ENCODE measurements around the gene KRTAP10-10.
A peak's percentile ranks its signal among the peaks of the same experiment; 100 is the strongest.
"Not testable (repeated sequence)": the region's sequence is repeated elsewhere in the genome, so short reads cannot be mapped to it uniquely, and the experiment has no call there.

KRTAP10-10 gene

DNA sequence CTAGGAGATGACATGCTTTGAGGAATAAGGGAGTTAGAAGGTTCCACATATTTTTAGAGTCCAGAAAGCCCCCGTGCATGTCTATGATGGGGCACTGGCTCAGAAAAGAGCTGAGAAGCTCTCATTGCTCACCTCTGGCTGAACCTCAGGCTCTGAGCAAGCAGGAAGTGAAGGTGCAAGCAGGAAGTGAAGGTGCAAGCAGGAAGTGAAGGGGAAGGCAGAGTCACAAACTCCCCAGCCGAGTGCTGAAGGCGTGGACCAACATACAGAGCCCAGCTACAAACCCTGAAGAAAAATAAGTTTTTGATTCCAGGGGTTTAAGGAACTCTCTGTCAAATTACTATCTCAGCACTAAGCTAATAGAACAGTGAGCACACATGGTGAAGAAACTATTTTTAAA is 18.2 kb upstream of the KRTAP10-10 start:
- H3K4me3 ChIP-seq, result no peak overlapping the region
- H3K27ac ChIP-seq, result peak overlapping the region in 8 of 21 experiments; percentile 2 to 80 (median 48)

DNA sequence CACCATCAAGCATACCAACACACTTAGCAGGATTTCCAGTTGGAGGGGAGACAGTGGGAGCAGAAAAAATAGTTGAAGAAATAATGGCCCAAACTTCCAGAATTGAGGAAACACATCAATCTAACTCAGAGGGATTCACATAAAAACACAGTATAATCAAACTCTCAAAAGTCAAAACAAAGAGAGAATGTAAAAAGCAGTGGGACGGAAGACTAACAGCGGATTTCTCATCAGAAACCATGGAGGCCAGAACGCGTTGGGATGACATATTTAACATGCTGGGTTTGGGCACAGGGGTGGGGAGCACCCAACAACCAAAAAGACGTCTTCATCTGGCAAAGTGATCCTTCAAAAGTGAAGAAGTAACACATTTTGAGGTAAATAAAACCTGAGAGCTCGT is 17.3 kb upstream of the KRTAP10-10 start:
- H3K4me3 ChIP-seq, result no peak overlapping the region

GRCh38 chr21:44623575-44623974 is 13.6 kb upstream of the KRTAP10-10 start:
- no peak overlapping the region for H3K4me3 ChIP-seq
- H3K27ac ChIP-seq, result no peak overlapping the region

More for the DNA sequence above, 17.3 kb upstream of the KRTAP10-10 start:
- H3K27ac ChIP-seq, result no peak overlapping the region

DNA sequence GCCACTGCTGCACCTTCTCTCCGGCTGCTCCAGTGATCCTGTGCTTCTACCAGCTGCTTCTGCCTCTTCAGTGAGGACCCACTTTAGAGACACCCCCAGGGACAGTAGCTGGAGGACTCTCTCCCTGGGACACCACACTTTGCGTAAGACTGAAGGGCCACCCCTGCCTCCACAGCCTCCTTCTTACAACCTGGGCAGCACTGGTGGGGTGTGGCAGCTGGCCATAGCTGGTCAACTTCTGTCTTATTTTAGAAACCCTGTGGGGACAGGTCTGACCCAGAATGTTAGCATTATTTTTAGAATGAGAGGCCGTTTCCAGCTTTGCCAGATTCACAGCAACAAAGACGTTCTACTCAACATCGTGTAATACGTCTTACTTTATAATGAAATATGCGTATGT is 11.4 kb upstream of the KRTAP10-10 start:
- no peak overlapping the region for H3K27ac ChIP-seq
- no peak overlapping the region for H3K4me3 ChIP-seq

GRCh38 chr21:44626262-44626661 is 10.9 kb upstream of the KRTAP10-10 start:
- Histone ChIP-seq H3K4me3 (no peak overlapping the region), H3K27ac (no peak overlapping the region)

- Histone ChIP-seq H3K27ac (no peak within 1 kb of the TSS), H3K4me3 (no peak within 1 kb of the TSS)
Observed at GRCh38 chr21:44626673-44627143, 10.4 kb upstream of the KRTAP10-10 start, which contains the start of gene KRTAP10-9. KRTAP10-9 (plus strand) TSS chr21:44627093; CDS start chr21:44627172, 79 bp downstream.

GRCh38 chr21:44627181-44627822 is 9.9 kb upstream of the KRTAP10-10 start:
- H3K27ac ChIP-seq, result not testable (repeated sequence)

DNA sequence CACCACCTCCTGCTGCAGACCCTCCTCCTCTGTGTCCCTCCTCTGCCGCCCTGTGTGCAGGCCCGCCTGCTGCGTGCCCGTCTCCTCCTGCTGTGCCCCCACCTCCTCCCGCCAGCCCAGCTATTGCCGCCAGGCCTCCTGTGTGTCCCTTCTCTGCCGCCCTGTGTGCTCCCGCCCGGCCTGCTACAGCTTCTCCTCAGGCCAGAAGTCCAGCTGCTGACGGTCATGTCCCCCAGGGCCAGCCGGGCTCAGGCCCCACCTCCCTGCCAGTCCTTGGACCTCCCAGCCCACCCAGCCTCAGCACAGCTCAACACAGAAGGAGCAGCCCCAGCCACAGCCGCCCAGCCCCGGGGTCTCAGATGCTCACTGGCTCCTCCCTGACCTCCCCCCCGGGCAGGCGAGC is 9.3 kb upstream of the KRTAP10-10 start:
- not testable (repeated sequence) for H3K4me3 ChIP-seq, H3K27ac ChIP-seq

More at GRCh38 chr21:44627181-44627822, 9.9 kb upstream of the KRTAP10-10 start:
- H3K4me3 ChIP-seq, result not testable (repeated sequence)

DNA sequence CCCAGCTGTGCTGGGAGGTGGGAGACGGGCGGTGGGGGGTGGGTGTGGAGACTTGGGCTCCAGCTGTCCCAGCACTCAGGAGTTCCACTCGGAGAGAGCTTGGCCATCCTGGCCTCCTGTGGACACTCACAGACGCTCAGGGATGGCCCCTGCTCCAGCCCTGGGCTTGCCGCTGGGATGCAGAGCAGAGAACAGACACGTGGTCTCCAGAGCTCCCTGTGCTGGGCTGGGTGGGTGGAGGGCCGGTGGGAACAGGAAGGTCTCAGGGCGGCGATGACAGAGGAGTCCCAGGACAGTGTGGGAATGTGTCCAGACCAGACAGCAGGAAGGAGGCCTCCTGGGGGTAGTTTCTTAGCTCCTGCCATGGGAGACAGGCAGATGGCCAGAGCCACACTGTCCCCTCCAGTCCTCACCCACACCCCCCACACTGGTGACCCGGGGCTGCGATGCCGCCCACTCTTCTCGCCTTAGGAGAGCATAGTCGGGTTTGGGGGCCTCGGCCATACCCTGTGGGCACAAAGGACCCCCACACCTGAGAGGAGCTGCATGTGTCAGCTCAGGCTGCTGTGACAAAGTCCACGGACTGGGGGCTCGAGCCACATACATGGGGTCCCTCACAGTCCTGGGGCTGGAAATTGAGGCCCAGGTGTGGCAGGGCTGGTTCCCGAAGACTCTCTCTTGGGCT is 8.3 kb upstream of the KRTAP10-10 start:
- H3K27ac ChIP-seq, result no peak overlapping the region
- no peak overlapping the region for H3K4me3 ChIP-seq

GRCh38 chr21:44630440-44630839 is 6.7 kb upstream of the KRTAP10-10 start:
- Histone ChIP-seq H3K27ac (no peak overlapping the region), H3K4me3 (no peak overlapping the region)

DNA sequence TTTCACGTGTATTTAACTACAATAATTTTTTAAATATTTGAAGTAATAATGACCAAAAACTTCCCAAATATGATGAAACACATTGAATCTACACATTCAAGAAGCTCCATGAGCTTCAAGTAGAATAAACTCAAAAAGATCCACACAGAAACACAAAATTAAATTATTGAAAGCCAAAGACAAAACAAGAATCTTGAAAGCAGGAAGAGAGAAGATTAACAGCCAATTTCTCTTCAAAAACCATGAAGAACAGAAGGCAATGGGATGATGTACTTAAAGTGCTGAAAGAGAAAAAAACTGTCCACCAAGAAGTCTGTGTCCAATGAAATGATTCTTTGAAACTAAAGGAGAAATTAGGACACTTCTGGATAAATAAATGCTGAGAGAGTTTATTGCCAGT is 5.1 kb upstream of the KRTAP10-10 start:
- no peak overlapping the region for H3K4me3 ChIP-seq
- H3K27ac ChIP-seq, result no peak overlapping the region

GRCh38 chr21:44636209-44637017 is 743 bp upstream of the KRTAP10-10 start:
- Histone ChIP-seq H3K27ac (no peak overlapping the region), H3K4me3 (no peak overlapping the region)

GRCh38 chr21:44637851-44638348 is 744 bp downstream of the KRTAP10-10 start:
- H3K27ac ChIP-seq, H3K4me3 ChIP-seq: not testable (repeated sequence)

GRCh38 chr21:44638506-44639330 is 1.6 kb downstream of the KRTAP10-10 start:
- H3K27ac ChIP-seq, H3K4me3 ChIP-seq: not testable (repeated sequence)

GRCh38 chr21:44639331-44639655 is 2.1 kb downstream of the KRTAP10-10 start:
- Histone ChIP-seq H3K4me3 (no peak overlapping the region), H3K27ac (no peak overlapping the region)

GRCh38 chr21:44640761-44641160 is 3.6 kb downstream of the KRTAP10-10 start:
- Histone ChIP-seq H3K4me3 (no peak overlapping the region), H3K27ac (no peak overlapping the region)

DNA sequence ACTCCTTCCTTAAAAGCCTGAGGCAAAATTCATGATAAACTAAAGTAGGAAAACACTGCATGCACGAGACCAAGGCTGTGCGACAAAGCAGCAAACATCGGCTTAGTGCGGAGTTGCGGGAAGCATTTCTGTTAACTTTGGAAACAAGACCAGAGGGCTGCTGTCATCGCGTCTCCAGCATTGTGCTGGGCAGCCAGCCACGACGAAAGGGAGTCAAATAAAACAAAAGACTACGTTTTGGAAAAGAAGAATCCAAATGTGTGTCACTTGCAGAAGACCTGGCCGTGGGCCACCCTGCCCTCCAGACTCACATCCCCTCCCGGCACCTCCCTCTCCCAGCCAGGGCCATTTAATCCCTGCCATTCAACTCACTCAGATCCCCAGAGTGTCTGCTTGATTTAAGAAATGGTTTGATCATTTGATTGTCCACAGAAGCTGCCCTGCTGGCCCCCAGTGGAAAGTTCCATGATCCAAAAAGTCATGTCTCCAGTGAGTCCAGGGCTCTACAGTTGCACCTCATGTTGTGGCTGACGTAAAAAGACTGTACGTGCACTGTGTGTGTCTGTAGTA is 6.7 kb downstream of the KRTAP10-10 start:
- no peak overlapping the region for H3K27ac ChIP-seq

DNA sequence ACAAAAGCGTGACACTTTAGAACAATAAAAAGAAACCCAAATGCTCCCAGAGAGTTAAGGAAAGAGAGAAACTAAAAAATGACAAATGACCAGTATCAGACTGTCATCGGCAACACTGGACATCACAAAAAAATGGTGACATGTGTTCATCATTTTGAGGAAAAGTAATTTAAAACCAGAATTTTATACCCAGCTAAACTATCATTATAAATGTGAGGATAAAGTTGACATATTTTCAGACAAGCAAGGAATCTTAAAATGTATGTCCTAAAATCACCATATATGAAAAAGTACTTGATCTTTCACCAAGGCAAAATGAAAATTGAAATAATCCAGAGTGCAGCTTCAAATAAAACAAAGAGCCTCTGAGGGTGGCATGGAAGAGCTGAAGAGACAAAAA is 7.7 kb downstream of the KRTAP10-10 start:
- Histone ChIP-seq H3K4me3 (no peak overlapping the region), H3K27ac (no peak overlapping the region)

More for the DNA sequence above, 6.7 kb downstream of the KRTAP10-10 start:
- H3K4me3 ChIP-seq, result no peak overlapping the region

Measured in skin epidermis (tissue), 12 donors.